GM21526 (cell line): ENCODE results near the gene GPR3.
"Not testable (repeated sequence)": the region's sequence is repeated elsewhere in the genome, so short reads cannot be mapped to it uniquely, and the experiment has no call there.

Experiments
- ATAC-seq: cut with Tn5 transposase; IDR thresholded peaks from one replicate; pipeline ENCODE4 v1.9.1; 2021; ENCODE audit warnings: moderate library complexity; ENCODE audit not compliant: unreplicated experiment, low FRiP score

GPR3 gene

GRCh38 chr1:27418326-27419185 lies 26.1 kb downstream of the GPR3 start:
- no peak for ATAC-seq

GRCh38 chr1:27423709-27424108 lies 31.3 kb downstream of the GPR3 start:
- no peak for ATAC-seq

GRCh38 chr1:27427329-27427728 lies 34.9 kb downstream of the GPR3 start:
- ATAC-seq: no peak

GRCh38 chr1:27427816-27428315 lies 35.4 kb downstream of the GPR3 start:
- no peak for ATAC-seq

- ATAC-seq: no peak
These were observed 36.0 kb downstream of the GPR3 start for GRCh38 chr1:27428316-27429028.

- no peak for ATAC-seq
These were observed 36.6 kb downstream of the GPR3 start for GRCh38 chr1:27429029-27429425.

GRCh38 chr1:27430903-27431600 lies 38.6 kb downstream of the GPR3 start:
- ATAC-seq: no peak

GRCh38 chr1:27431601-27431940 lies 39.1 kb downstream of the GPR3 start:
- no peak for ATAC-seq

- not testable (repeated sequence) for ATAC-seq
These were observed 40.3 kb downstream of the GPR3 start for GRCh38 chr1:27432725-27433124.

GRCh38 chr1:27433706-27434105 lies 41.3 kb downstream of the GPR3 start:
- no peak for ATAC-seq

GRCh38 chr1:27435566-27436203 lies 43.3 kb downstream of the GPR3 start:
- no peak for ATAC-seq

- ATAC-seq: no peak
These were observed 44.1 kb downstream of the GPR3 start for GRCh38 chr1:27436204-27437159.

GRCh38 chr1:27438621-27439061 lies 46.2 kb downstream of the GPR3 start:
- no peak for ATAC-seq

- no peak for ATAC-seq
These were observed 46.7 kb downstream of the GPR3 start for GRCh38 chr1:27439150-27439549.

- ATAC-seq: no peak
These were observed 52.2 kb downstream of the GPR3 start for GRCh38 chr1:27444632-27445031.
